SU-DHL-6 (cell line): ENCODE data around the gene IFRD2.
A peak's percentile ranks its signal among the peaks of the same experiment; 100 is the strongest.

Experiments
- H2AFZ ChIP-seq: fragments of 200-600 bp; sonication (generic); 2 replicates; pipeline ENCODE4 v1.6.1; 2014; ENCODE audit warnings: low read depth, mild to moderate bottlenecking, moderate library complexity, mixed read lengths, antibody characterized with exemption, low read length; ENCODE audit not compliant: severe bottlenecking
- H3F3A ChIP-seq: fragments of 200-600 bp; shearing (Covaris generic); 2 replicates; pipeline ENCODE4 v1.6.0; 2016; ENCODE audit warnings: antibody characterized with exemption, mild to moderate bottlenecking; ENCODE audit not compliant: insufficient read depth
- H3K27ac ChIP-seq: fragments of 200-600 bp; sonication (generic); 2 replicates; pipeline ENCODE4 v1.5.1; 2016; ENCODE audit warnings: low read depth, mild to moderate bottlenecking, low read length, moderate library complexity, mixed read lengths
- H3K27me3 ChIP-seq: fragments of 200-600 bp; sonication (generic), shearing (Covaris generic); 2 replicates; pipeline ENCODE4 v1.6.0; 2014; ENCODE audit warnings: mild to moderate bottlenecking, low read length
- H3K36me3 ChIP-seq: fragments of 200-600 bp; sonication (generic); 2 replicates; pipeline ENCODE4 v1.6.1; 2014; ENCODE audit warnings: mild to moderate bottlenecking, low read length, mixed read lengths
- H3K4me2 ChIP-seq: fragments of 300-600, 200-600 bp; shearing (Covaris generic), sonication (generic); 2 replicates; pipeline ENCODE4 v1.6.0; 2014; ENCODE audit warnings: low read length, low read depth, mild to moderate bottlenecking; ENCODE audit not compliant: poor library complexity, severe bottlenecking
- H3K4me3 ChIP-seq: fragments of 200-600 bp; sonication (generic); 2 replicates; pipeline ENCODE4 v1.5.1; 2014; ENCODE audit warnings: antibody characterized with exemption, low read length, mild to moderate bottlenecking, mixed read lengths; ENCODE audit not compliant: insufficient read depth, poor library complexity, severe bottlenecking
- H3K79me2 ChIP-seq: fragments of 200-600 bp; sonication (generic); 2 replicates; pipeline ENCODE4 v1.6.1; 2014; ENCODE audit warnings: mild to moderate bottlenecking, low read length, moderate library complexity; ENCODE audit not compliant: insufficient read depth
- H3K9ac ChIP-seq: fragments of 200-600 bp; sonication (generic); 2 replicates; pipeline ENCODE4 v1.7.0; 2014; ENCODE audit warnings: mild to moderate bottlenecking, low read length
- H3K9me2 ChIP-seq: fragments of 200-600 bp; sonication (generic); replicated peaks from 2 replicates; pipeline ENCODE4 v1.6.1; 2014; ENCODE audit warnings: low read length; ENCODE audit not compliant: insufficient read depth
- H3K9me3 ChIP-seq: fragments of 200-600 bp; sonication (generic); 2 replicates; pipeline ENCODE4 v1.6.1; 2014; ENCODE audit warnings: low read length, mixed read lengths; ENCODE audit not compliant: insufficient read depth
- H4K20me1 ChIP-seq: fragments of 200-600 bp; sonication (generic); 2 replicates; pipeline ENCODE4 v1.6.1; 2014; ENCODE audit warnings: low read depth, mild to moderate bottlenecking, antibody characterized with exemption, low read length, moderate library complexity, mixed read lengths
- EZH2phosphoT487 ChIP-seq: fragments of 200-600 bp; sonication (generic), shearing (Covaris generic); conservative IDR thresholded peaks from 2 replicates; pipeline ENCODE4 v1.6.1; 2018; ENCODE audit warnings: mild to moderate bottlenecking, antibody characterized with exemption, low read length, moderate library complexity, mixed read lengths
- TF ChIP-seq, protein P1 (sequence below): fragments of 200-600 bp; sonication (generic); IDR thresholded peaks from one replicate; pipeline ENCODE4 v1.5.1; 2017; ENCODE audit warnings: antibody characterized with exemption, mild to moderate bottlenecking, low read length, moderate library complexity; ENCODE audit not compliant: insufficient read depth, poor library complexity, severe bottlenecking

Gene IFRD2

DNA sequence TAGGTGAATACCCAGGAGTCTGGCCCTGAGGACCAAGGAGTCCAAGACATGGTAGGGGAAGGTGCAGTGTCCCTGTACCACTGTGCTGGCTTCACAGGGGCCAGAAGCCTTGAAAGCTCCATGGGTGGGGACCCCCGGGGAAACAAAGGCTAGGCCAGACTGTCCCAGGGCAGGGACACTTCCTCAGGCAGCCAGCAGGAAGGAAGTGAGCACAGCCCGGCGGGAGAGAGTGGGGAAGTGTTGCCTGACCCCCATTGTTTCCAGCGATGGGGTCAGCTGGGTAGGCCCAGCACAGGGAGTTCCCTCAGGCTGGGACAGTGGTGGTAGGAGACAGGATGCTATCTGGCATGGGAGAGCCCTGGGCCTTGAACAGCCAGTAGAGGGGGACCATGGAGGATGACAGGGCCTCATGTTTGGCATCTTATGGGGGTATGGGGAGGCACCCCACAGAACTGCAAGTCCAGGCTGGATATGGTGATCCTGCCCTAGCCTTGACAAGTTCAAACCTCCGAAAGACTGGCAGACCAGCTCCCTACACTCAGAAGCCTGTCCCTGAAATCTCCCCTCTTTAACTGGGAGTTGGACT, 31.5 kb upstream of the IFRD2 start:
- no peaks in the 10 kb centered on the region for H4K20me1 ChIP-seq
- H3K79me2 ChIP-seq: peaks cover 13% of the 10 kb centered on the region
- H3K9ac ChIP-seq: no peak overlapping the region
- no peaks in the 10 kb centered on the region for H3K27me3 ChIP-seq
- no peak for TF ChIP-seq EZH2phosphoT487
- TF ChIP-seq, protein P1, sequence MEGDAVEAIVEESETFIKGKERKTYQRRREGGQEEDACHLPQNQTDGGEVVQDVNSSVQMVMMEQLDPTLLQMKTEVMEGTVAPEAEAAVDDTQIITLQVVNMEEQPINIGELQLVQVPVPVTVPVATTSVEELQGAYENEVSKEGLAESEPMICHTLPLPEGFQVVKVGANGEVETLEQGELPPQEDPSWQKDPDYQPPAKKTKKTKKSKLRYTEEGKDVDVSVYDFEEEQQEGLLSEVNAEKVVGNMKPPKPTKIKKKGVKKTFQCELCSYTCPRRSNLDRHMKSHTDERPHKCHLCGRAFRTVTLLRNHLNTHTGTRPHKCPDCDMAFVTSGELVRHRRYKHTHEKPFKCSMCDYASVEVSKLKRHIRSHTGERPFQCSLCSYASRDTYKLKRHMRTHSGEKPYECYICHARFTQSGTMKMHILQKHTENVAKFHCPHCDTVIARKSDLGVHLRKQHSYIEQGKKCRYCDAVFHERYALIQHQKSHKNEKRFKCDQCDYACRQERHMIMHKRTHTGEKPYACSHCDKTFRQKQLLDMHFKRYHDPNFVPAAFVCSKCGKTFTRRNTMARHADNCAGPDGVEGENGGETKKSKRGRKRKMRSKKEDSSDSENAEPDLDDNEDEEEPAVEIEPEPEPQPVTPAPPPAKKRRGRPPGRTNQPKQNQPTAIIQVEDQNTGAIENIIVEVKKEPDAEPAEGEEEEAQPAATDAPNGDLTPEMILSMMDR: no peak
- H2AFZ ChIP-seq: no peak overlapping the region
- H3K27ac ChIP-seq: no peak overlapping the region
- H3K9me3 ChIP-seq: no peaks in the 10 kb centered on the region
- H3K36me3 ChIP-seq: no peaks in the 10 kb centered on the region
- H3F3A ChIP-seq: peaks cover 5% of the 10 kb centered on the region
- no peak overlapping the region for H3K4me3 ChIP-seq
- no peaks in the 10 kb centered on the region for H3K9me2 ChIP-seq
- H3K4me2 ChIP-seq: no peak overlapping the region

DNA sequence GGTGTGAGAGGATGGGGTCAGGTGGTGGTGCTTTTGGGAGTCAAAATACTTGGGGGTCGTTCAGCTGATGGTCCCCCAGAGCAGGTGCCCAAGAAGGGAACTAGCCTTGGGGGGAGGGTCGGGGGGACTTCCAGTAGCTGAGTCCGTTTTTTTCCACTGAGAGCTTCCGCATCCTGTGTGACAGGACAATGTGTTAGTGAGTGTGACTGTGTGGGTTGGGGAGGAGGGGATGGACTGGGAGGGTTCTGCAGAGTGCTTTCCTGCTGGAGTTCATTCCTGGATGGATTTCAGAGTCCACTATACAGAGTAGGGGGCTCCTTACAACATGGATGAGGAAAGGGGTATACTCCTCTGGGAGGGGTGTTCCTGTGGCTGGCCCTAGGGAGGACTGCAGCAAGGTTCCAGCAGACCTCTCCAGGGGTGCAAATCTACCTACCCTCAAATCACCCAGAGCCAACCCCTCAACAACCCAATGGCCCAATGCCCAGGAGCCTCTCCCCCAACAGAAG, 30.9 kb upstream of the IFRD2 start:
- Histone ChIP-seq H4K20me1 (no peaks in the 10 kb centered on the region), H3K27me3 (no peaks in the 10 kb centered on the region), H3K9me3 (no peaks in the 10 kb centered on the region), H3K79me2 (peaks cover 13% of the 10 kb centered on the region), H3K27ac (no peak overlapping the region), H3K4me2 (no peak overlapping the region), H3K36me3 (no peaks in the 10 kb centered on the region), H3K4me3 (no peak overlapping the region), H3F3A (no peaks in the 10 kb centered on the region), H3K9me2 (no peaks in the 10 kb centered on the region), H2AFZ (no peak overlapping the region), H3K9ac (no peak overlapping the region)
- TF ChIP-seq, protein P1: no peak
- no peak for TF ChIP-seq EZH2phosphoT487

DNA sequence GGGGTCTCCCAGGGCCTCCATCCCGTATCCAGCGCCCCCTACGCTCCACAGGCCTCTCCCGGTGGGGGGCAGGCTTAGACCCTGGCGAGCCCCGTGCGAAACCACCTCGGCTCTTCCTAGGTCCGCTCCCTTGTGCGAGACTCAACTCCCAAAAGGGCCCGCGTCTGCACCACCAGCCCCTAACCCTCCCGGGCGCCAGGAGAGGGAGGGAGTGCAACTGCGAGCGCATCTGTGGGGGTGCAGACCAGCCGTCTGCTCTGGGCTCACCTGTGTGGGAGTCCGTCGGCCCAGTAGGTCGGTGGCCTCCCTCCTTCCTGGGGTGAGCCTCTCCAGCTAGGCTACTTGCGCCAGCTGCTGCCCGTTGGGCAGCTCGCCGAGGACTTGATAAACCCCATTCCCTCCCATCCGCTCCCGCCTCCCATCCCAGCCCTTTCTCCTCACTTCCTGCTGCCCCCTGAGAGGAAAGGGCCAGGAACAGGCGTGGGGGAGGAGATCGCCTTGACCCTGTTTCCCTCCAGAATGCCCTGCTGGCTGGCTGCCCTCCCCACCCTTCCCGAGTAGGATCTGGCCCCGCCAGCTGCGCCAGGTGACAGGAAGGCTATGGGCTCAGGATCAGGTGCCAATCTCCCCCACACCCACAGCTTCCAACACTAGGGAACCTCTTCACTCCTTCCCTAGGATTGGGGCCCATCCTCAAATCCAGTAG, 30.3 kb upstream of the IFRD2 start, which contains the start of gene HYAL2:
TSS of gene HYAL2 (minus strand) at position 360 of the 706 bp plus-strand sequence. CDS start 2,256 bp downstream, outside the sequence.
- H3K4me2 ChIP-seq: peak within 1 kb of the TSS; percentile 92
- H3K27ac ChIP-seq: peak within 1 kb of the TSS; percentile 80
- TF ChIP-seq, protein P1: no peak
- TF ChIP-seq EZH2phosphoT487: no peak
- peak within 1 kb of the TSS; percentile 96 for H2AFZ ChIP-seq
- H3K9me3 ChIP-seq: no peaks in the 10 kb centered on the region
- no peaks in the 10 kb centered on the region for H3K27me3 ChIP-seq
- no peaks in the 10 kb centered on the region for H3K9me2 ChIP-seq
- H4K20me1 ChIP-seq: no peaks in the 10 kb centered on the region
- peak within 1 kb of the TSS; percentile 87 for H3K4me3 ChIP-seq
- no peaks in the 10 kb centered on the region for H3F3A ChIP-seq
- H3K79me2 ChIP-seq: peaks cover 9% of the 10 kb centered on the region
- H3K36me3 ChIP-seq: no peaks in the 10 kb centered on the region
- H3K9ac ChIP-seq: peak within 1 kb of the TSS; percentile 81
